Activated T-cell treated with anti-CD3 and anti-CD28 coated beads, Interleukin-2, amount 50 U/mL, for 1 hour (primary cell): Measurements from ENCODE around the gene TEX26.

Experiments used
- DNase-seq: peaks from one replicate; pipeline ENCODE4 v3.0.0-alpha.2; 2020

TEX26 gene

GRCh38 chr13:31016342-31017325 is 84.2 kb downstream of the TEX26 start:
- no peak for DNase-seq

DNA sequence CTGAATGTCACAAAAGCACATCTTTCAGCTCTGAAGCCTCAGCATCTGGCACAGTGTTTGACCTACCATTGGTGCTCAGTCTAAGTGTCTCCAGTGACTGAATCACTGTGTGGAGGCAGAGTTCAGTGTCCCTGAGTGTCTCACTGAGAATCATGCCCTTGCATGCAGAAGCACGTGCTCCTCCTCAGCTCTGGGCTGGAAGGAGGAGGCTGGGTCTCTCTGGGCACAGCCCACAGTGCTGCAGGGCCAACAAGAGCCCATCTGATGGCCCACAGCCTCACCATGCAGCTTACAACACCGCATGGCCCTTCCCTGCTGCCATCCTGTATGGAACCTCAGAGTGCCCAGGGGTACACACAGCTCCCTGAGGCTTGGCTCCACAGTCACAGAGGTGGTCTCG is 86.1 kb downstream of the TEX26 start:
- no peak for DNase-seq

GRCh38 chr13:31020996-31021395 is 88.5 kb downstream of the TEX26 start:
- no peak for DNase-seq

DNA sequence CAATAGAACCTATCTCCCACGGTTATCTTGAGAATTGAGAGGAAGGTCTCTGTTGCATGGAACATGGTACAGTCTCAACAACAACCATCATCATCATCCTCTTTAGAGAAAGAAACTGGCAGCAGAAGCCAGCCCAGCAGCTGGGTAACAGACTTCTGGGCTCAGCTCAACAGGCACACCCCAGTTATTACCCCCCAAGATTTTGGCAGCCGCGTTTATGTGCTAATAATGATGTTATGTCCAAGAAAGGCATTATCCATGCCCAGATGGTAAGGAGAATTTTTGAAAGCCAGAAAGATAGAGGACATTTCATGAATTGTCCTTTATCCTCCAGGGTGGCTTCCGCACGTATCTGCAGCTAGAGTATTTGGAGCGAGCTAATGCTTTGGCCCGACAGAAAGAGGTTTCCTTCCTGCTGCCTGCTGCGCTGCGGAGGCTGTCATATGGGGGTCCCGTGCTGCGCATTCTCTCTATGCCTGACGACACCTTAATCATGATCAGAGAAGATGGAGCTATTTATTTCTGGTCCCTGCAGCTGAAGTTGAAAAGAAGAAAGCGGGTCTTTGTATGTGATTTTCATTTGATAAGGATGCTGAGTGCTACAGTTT is 89.9 kb downstream of the TEX26 start:
- DNase-seq = no peak

GRCh38 chr13:31022928-31023530 is 90.6 kb downstream of the TEX26 start:
- no peak for DNase-seq
